Fibroblast of pulmonary artery (primary cell): Measurements from ENCODE around the gene BRINP3.

Experiments used
- DNase-seq: peaks from one replicate; pipeline ENCODE4 v3.0.0-alpha.2; 2010; ENCODE audit warnings: low read depth
- H3K4me3 ChIP-seq: replicated peaks from 2 replicates; pipeline ENCODE4 v1.5.1; 2011; ENCODE audit warnings: low read depth, mild to moderate bottlenecking, control low read depth, low read length, moderate library complexity
- CTCF ChIP-seq: IDR thresholded peaks from 2 replicates; pipeline ENCODE4 v1.5.1; 2011; ENCODE audit warnings: mild to moderate bottlenecking, control low read depth, low read length, inconsistent platforms; ENCODE audit errors: missing control alignments

The BRINP3 gene

GRCh38 chr1:190101756-190102155 lies 375.9 kb downstream of the BRINP3 start:
- TF ChIP-seq CTCF, result no peak
- H3K4me3 ChIP-seq, result no peak overlapping the region
- DNase-seq, result no peak

- TF ChIP-seq CTCF, result no peak
Measured at GRCh38 chr1:190098756-190099155, 378.9 kb downstream of the BRINP3 start.

GRCh38 chr1:190098107-190098506 lies 379.6 kb downstream of the BRINP3 start:
- DNase-seq, result no peak

More at GRCh38 chr1:190098756-190099155, 378.9 kb downstream of the BRINP3 start:
- no peak for DNase-seq
- no peak overlapping the region for H3K4me3 ChIP-seq

GRCh38 chr1:190095596-190095995 lies 382.1 kb downstream of the BRINP3 start:
- DNase-seq, result no peak
- H3K4me3 ChIP-seq, result no peak overlapping the region
- no peak for TF ChIP-seq CTCF

More at GRCh38 chr1:190098107-190098506, 379.6 kb downstream of the BRINP3 start:
- no peak overlapping the region for H3K4me3 ChIP-seq
- no peak for TF ChIP-seq CTCF

- no peak for DNase-seq
- H3K4me3 ChIP-seq, result no peak overlapping the region
- peak; percentile 13 for TF ChIP-seq CTCF
Measured at GRCh38 chr1:190084552-190084951, 393.1 kb downstream of the BRINP3 start.

- no peak overlapping the region for H3K4me3 ChIP-seq
Measured at GRCh38 chr1:190068304-190068703, 409.4 kb downstream of the BRINP3 start.

More at GRCh38 chr1:190068304-190068703, 409.4 kb downstream of the BRINP3 start:
- no peak for DNase-seq
- no peak for TF ChIP-seq CTCF
